GM21360 (cell line): ENCODE data around the gene VEGFB.

Source experiments
- ATAC-seq: cut with Tn5 transposase; IDR thresholded peaks from one replicate; pipeline ENCODE4 v1.9.1; 2021; ENCODE audit warnings: mild to moderate bottlenecking, moderate library complexity; ENCODE audit not compliant: unreplicated experiment

Gene VEGFB

DNA sequence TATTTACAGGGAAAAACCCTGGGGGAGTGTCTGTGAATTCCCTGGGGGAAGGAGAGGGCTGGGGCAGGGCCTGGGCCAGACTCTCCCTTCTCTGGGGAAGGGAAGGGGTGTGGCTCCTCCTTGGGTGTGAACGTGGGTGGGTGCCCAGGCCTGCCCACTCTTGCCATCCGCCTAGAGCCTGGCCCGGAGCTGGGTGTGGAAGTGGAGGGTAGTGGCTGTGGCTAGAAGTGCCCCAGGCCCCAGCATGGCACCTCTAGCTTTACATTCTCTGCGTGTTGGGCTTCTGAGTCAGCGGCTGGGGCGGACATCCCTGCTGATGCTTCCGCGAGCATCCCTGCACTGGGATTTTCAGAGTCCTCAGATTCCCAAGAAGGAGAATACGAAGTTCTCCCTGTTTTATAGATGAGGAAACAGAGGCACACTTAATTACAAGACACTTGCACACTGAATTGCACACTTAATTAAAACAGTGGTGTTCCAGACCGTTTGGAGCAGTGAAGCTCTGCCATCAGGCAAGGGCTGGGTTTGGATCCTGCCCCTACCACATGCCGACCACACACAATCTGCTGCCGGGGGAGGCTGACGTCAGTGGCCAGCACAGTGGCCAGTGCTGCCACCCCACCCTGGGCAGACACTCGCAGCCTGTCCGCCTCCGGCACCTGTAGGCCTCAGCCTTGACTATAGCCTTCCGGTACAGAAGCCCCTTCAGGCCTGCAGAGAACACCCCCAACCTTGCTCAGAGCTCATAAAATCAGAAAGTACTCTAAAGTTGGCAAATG, 42.5 kb downstream of the VEGFB start:
- ATAC-seq = no peak

GRCh38 chr11:64278576-64279190, 44.3 kb downstream of the VEGFB start:
- ATAC-seq = no peak

- ATAC-seq = no peak
Measured at GRCh38 chr11:64281957-64282770, 47.8 kb downstream of the VEGFB start.

DNA sequence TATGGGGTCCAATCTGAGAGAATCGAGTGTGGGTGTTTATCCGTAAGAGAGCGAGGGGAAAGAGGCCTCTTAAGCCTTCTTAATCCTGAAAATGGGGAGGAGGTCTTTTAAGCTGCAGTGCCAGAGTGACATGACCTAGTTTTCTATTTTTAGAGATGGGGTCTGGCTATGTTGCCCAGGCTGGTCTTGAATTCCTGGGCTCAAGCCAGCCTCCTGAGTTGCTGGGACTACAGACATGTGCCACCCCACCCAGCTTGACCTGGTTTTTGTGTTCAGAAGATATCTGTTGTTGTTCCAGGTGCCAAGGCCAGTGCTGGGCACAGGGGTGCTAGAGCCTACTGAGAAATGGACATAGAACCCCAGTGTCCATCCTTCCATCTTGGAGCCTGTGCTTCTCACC, 48.7 kb downstream of the VEGFB start:
- ATAC-seq = no peak

- ATAC-seq = peak; percentile 63
Measured at GRCh38 chr11:64284048-64284961, 49.9 kb downstream of the VEGFB start, which contains the start of gene BAD. BAD (minus strand) TSS chr11:64284665; CDS start chr11:64284368, 297 bp downstream.

GRCh38 chr11:64284962-64285884, 50.8 kb downstream of the VEGFB start, which contains the start of gene GPR137:
GPR137 (plus strand) TSS chr11:64285848; CDS start chr11:64286525, 677 bp downstream.
- peak; percentile 50 for ATAC-seq

GRCh38 chr11:64285885-64286800, 51.8 kb downstream of the VEGFB start:
- ATAC-seq = no peak

DNA sequence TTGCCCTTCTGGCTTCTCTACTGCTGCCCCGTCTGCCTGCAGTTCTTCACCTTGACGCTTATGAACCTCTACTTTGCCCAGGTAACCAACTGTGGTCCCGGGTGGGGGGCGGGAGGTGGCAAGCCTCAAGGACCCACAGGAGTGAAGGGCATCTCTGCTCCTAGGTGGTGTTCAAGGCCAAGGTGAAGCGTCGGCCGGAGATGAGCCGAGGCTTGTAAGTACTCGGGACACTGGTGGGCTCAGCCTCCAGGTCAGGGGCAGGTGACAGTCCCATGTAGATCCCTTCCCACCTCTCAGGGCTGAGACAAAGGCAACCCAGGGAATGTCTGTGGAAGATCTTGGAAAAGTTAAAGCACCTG, 52.4 kb downstream of the VEGFB start:
- ATAC-seq = no peak

GRCh38 chr11:64287676-64288352, 53.4 kb downstream of the VEGFB start:
- no peak for ATAC-seq

DNA sequence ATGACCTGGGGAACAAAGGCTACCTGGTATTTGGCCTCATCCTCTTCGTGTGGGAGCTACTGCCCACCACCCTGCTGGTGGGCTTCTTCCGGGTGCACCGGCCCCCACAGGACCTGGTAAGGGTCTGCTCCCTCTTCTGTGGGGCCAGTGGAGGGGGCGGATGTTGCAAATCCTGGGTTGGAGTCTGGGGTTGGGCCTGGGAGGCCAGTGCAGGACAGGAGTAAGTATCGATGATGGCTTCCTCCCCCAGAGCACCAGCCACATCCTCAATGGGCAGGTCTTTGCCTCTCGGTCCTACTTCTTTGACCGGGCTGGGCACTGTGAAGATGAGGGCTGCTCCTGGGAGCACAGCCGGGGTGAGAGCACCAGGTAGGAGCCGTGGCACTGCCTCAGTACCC, 54.0 kb downstream of the VEGFB start:
- ATAC-seq = no peak
